ENCODE data around the gene POU6F2.
A peak's percentile ranks its signal among the peaks of the same experiment; 100 is the strongest.

POU6F2 gene

DNA sequence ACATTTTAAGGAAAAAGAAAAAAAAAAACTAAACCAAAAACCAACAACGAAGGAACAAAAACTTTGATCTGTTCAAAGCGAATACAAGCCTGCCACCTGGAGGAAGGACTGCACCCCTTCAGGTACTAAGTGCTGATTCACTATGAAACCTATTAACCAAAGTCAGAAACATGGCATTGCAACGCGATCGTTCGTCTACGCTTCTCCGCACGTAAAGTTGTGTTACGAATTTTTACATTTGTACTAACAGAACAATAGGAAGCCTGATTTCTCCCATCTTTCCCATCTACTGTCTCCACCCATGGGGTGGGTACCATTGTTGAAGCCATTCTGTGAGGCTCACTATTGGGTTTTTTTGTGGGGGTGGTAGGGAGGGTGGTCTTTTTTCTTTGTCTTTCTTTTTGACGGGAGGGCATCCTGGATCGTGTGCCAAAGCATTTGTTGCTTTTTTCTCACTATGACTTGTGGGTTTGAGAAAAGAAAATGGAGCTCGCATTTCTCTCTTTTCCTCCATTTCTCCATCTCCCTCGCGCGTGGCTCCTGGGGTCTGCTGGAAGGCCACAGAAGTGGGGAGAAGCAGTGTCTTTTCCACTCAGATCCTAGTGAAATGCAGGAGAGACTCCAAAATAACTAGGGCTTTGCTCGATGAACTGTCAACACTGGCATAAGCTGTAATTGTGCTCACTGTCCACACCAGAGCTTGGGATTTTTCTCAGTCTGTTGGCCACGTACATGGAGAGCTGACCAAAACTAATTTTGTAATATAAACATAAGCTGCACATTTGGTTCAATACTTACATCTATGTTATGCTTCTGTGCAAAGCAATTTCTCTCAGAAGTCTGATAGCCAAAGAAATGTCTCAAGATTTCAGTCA lies 487.6 kb downstream of the POU6F2 start:
- no peak overlapping the region for H3K4me3 ChIP-seq (ENCODE audit: low read depth, low read length)
- peak; percentile 77 for TF ChIP-seq CTCF (IDR thresholded peaks at IDR 0.05; ENCODE audit: low read depth, low read length, missing control alignments)
- DNase-seq (ENCODE audit: low read depth), result peak; percentile 21

DNA sequence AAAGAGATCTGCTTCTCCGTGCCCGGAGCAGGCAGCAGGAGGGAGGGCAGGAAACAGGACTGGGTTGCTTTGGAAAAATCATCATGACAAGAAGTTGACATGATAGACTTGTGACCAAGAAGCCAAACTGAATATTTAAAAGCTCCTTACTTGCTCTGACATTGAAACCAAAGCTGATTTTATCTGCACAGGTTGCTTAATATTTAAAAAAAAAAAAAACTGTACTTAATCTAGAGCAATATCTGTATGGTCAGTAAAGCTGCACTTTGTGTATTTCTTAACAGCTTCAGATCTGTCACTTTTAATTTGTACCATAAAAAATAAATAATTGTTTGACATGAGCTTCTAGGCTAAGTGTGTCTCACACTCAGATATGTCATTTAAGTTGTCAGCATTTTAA lies 490.6 kb downstream of the POU6F2 start:
- DNase-seq (ENCODE audit: low read depth), result no peak
- H3K4me3 ChIP-seq (ENCODE audit: low read depth, low read length), result no peak overlapping the region
- no peak for TF ChIP-seq CTCF (IDR thresholded peaks at IDR 0.05; ENCODE audit: low read depth, low read length, missing control alignments)

GRCh38 chr7:39468808-39469374 lies 491.2 kb downstream of the POU6F2 start:
- no peak overlapping the region for H3K4me3 ChIP-seq (ENCODE audit: low read depth, low read length)
- DNase-seq (ENCODE audit: low read depth), result no peak
- no peak for TF ChIP-seq CTCF (IDR thresholded peaks at IDR 0.05; ENCODE audit: low read depth, low read length, missing control alignments)

DNA sequence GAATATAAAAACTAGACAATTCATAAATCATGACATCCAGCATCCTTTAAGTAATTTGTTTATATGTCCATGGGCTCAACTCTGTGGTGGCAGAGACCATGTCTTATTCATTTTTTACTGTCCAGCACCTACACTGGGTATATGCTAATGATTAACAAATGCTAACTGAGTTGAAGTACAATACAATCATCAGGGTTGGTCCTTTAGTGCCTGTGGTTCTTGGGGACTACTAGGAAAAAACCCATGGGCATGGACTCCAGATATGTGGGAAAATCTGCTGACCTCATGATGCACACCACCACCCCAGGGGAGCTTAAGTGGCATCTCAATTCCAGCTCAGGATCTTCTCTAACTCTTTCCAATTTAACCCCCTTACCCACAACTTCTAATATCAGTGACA lies 503.2 kb downstream of the POU6F2 start:
- H3K4me3 ChIP-seq (ENCODE audit: low read depth, low read length), result no peak overlapping the region
- no peak for TF ChIP-seq CTCF (IDR thresholded peaks at IDR 0.05; ENCODE audit: low read depth, low read length, missing control alignments)
- no peak for DNase-seq (ENCODE audit: low read depth)

- no peak for DNase-seq (ENCODE audit: low read depth)
- no peak overlapping the region for H3K4me3 ChIP-seq (ENCODE audit: low read depth, low read length)
- TF ChIP-seq CTCF (IDR thresholded peaks at IDR 0.05; ENCODE audit: low read depth, low read length, missing control alignments), result no peak
Observed at GRCh38 chr7:39488467-39489393, 511.0 kb downstream of the POU6F2 start.

GRCh38 chr7:39490296-39490695 lies 512.6 kb downstream of the POU6F2 start:
- no peak for DNase-seq (ENCODE audit: low read depth)
- H3K4me3 ChIP-seq (ENCODE audit: low read depth, low read length), result no peak overlapping the region
- TF ChIP-seq CTCF (IDR thresholded peaks at IDR 0.05; ENCODE audit: low read depth, low read length, missing control alignments), result no peak
